GM19397 (cell line): Measurements from ENCODE around the gene PEAK3.
"Not testable (repeated sequence)": the region's sequence is repeated elsewhere in the genome, so short reads cannot be mapped to it uniquely, and the experiment has no call there.

Experiments used
- ATAC-seq: cut with Tn5 transposase; IDR thresholded peaks from one replicate; pipeline ENCODE4 v1.9.1; 2021; ENCODE audit warnings: mild to moderate bottlenecking, moderate library complexity; ENCODE audit not compliant: unreplicated experiment

PEAK3 gene

DNA sequence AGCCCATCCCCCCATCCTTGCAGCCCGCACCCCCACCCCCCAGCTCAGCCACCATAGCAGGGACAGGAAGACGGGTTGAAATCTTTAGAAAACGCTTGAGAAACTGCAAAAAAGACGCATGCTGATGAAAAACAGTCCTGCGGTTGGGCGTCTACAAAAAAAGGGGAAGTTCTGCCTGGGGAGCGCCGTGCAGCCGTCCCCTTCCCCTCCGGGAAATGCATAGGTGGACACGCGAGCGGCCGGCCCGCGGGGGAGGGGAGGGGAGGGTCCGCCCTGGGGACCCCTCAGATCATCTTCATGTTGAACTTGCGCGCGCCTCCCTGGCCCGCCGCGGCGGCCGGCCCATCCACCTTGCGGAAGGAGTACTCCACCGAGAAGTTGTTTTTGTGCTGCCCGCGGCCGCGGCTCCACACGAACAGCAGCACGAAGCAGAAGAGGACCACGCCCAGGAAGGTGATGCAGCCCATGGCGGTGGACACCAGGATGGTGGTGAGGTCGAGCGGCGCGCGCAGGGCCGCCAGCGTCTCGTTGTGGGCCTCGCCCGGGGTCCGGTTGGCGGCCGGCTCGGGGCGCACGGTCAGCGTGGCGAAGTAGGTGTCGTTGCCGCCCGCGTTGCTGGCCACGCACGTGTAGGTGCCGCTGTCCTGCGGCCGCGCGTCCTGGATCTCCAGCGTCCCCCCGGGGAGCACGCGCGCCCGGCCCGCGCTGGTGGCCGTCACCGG, 7.9 kb upstream of the PEAK3 start:
- peak; percentile 48 for ATAC-seq

DNA sequence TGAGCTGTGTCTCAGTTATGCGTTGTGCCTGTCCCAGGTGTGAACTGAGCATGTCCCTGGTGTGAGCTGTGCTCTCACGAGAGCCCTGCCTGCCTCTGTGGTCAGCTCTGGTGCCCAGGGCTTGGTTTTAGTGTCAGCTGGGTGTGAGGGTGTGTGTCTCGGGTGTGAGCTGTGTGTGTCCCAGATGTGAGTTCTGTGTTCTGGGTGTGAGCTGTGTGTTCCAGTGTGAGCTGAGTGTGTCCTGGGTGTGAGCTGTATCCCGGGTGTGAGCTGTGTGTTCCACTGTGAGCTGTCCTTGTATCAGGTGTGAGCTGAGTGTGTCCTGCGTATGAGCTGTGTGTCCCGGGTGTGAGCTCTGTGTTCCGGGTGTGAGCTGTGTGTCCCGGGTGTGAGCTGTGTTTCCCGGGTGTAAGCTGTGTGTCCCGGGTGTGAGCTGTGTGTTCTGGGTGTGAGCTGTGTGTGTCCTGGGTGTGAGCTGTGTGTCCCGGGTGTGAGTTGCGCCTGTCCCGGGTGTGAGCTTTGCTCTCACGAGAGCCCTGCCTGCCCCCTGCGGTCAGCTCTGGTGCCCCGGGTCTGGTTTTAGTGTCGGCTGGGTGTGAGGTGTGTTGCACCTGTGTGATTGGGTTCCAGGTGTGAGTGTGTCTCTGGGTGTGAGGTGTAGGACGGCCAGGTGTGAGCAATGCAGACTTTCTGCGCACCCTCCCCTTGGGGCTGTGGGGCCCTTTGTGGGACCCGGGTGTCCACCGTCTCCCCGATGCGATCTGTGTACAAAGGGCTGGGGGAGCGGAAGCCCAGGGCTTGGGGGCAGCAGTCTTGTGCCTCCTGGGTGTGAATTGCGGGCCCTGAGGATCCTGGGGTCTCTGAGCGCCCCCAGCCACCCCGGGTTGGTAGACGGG, 7.1 kb upstream of the PEAK3 start:
- ATAC-seq: peak; percentile 8

DNA sequence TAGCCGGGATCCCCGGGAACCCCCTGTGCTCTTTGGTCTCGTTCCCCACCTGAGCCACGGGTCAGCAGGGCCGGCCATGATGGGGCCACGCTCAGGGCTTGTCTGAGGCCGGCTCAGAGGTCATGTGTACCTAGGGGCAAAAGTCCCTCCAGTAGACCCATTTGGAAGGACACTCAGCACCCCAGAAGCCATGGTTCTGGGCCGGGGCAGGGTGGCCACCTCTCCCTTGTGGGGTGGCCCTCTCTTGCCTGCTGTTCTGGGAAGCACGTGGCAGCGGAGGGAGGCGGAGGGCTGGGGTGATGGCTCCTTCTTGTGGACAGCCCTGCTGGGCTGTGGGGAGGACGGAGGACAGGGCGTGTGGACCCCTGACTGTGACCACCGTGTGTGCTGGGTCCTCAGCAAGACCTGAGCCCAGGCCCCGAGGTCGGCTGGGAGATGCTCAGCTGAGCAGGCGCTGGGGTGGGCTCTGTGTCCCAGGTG, 6.4 kb upstream of the PEAK3 start:
- no peak for ATAC-seq

DNA sequence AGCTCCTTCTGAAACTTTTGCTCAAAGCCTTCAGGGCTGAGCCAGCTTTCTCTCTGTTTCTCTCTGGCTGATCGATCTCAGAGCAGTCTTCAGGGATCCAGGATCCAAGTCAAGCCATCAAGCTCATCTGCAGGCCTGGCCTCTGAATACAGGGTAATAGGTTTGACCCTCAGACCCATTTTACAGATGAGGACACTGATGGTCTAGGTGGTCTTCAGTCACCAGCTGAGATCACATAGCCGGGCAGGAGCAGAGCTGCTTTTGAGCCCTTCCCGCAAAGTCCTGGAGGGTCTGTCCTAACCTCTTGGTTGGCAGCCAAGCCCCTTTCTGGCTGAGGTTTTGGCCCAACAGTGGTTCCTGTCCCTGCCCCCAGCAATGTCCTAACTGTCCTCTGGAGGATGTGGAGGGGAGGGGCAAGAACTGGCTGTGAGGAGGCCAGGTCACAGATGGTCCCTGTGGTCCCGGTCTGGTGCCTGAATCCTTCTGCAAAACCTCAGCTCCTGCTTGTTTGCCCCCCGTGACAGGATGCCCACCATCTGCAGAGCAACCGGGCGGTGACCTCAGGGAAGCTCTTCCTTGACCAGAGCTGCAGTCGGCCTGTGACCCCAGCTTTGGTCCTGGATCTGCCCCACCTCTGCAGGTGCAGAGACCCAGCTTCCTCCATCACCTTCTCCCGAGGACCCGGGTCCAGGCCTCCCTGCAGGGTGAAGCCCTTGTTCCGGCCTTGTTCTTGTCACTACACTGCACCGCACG, 5.8 kb upstream of the PEAK3 start:
- no peak for ATAC-seq

DNA sequence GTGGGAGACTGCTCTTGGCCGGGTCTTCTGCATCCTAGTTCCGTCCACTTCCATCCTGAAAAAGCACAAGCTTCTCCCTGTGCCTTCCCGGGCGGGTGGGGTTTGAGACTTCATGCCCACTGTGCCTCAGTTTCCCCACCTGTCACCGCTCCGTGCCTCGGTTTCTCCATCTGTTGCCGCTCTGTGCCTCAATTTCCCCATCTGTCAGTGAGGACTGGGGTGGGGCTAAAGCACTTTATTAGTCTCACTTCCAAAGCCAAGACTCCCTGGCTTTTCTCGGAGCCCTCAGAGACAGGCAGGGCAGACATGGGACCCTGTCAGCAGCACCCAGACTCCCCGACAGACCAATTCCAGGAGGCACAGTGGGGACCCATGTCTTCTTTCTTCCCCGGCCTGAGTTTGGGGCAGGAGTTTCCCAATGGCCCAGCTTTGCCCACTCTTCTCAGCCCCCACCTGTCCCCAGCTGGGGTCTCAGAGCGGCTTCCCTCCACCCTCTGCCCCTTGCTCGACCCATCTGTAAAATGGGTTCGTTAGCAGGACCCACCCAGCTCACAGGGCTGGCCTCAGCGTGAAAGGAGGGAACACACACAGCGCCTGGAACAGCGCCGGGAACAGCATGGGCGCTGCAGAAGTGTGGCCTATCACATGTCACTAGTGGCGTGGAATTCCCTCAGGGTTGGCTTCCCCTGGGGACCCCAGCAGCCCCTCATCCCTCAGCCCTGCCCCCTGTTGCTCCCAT, 4.6 kb upstream of the PEAK3 start:
- ATAC-seq: no peak

DNA sequence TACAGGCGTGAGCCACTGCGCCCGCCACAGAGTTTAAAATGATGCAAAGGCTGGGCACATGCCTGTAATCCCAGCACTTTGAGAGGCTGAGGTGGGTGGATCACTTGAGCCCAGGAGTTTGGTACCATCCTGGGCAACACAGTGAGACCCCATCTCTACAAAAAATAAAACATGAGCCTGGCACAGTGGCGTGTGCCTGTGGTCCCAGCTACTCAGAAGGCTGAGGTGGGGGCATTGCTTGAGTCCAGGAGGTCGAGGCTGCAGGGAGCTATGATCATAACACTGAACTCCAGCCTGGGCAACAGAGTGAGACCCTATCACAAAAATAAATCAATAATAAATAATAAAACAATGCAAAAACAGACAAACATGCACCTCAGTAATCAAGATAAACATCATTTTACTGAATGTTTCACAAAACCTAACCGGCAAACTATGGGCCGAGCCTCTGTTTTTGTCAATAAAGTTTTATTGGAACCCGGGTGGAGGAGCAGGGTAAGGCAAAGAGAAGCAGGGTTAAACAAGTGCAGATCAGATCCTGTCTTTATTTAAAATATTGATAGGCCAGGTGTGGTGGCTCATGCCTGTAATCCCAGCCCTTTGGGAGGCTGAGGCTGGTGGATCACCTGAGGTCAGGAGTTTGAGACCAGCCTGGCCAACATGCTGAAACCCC, 2.0 kb upstream of the PEAK3 start:
- no peak for ATAC-seq

DNA sequence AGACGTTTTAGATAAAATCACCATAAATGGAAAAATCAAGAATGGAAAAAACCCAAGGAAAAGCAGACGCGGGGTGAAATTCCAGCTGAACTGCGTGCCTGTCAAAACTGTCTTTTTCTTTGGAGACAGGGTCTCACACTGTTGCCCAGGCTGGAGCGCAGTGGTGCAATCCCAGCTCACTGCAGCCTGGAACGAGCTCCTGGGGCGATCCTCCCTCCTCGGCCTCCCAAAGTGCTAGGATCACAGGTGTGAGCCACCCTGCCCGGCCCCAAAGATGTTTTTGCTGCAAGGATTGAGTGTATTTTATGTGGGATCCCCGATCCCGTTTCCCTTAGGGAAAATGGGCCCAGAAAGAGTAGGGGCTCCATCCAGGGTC, 875 bp upstream of the PEAK3 start:
- no peak for ATAC-seq

DNA sequence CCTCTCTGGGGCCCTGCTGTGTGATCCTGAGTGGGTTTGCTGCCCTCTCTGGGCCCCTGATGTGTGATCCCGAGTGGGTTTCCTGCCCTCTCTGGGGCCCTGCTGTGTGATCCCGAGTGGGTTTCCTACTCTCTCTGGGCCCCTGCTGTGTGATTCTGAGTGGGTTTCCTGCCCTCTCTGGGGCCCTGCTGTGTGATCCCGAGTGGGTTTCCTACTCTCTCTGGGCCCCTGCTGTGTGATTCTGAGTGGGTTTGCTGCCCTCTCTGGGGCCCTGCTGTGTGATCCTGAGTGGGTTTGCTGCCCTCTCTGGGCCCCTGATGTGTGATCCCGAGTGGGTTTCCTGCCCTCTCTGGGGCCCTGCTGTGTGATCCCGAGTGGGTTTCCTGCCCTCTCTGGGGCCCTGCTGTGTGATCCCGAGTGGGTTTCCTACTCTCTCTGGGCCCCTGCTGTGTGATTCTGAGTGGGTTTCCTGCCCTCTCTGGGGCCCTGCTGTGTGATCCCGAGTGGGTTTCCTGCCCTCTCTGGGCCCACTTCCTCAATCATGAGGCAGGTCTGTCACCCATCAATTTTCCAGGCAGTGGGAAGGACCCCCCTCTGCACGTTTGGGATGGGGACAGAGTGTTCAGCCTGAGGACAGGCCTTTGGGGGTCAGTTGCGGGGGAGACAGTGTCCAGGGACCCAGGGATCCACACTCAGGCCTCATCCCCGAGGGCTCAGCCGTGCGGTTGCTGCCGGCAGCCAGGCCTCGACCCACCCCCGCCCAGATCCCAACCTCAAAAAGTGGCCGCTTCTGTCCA, 512 bp downstream of the PEAK3 start:
- ATAC-seq: not testable (repeated sequence)

DNA sequence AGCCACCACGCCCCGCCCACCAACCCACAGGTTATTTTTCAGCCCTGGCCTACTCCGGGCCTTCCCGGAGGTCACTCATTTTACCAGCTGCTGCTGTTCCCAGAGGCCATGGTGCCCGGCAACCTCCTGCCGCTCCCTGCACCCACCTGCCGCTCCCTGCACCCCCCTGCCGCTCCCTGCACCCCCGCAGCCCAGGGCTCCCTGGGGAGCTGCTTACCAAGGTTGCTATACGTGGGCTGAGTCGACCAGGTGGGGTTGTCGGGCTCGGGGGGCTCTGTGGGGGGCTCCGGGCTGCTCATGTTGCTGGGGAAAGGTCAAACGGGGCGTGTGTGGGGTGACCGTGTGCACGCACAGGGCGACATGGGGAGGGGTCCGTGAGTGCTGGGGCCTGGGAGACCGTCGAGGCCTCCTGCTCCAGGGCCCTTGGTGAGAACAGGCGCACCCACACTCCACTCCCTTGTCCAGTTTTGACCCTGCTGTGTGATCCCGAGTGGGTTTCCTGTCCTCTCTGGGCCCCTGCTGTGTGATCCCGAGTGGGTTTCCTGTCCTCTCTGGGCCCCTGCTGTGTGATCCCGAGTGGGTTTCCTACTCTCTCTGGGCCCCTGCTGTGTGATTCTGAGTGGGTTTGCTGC, 1.2 kb downstream of the PEAK3 start:
- ATAC-seq: no peak

DNA sequence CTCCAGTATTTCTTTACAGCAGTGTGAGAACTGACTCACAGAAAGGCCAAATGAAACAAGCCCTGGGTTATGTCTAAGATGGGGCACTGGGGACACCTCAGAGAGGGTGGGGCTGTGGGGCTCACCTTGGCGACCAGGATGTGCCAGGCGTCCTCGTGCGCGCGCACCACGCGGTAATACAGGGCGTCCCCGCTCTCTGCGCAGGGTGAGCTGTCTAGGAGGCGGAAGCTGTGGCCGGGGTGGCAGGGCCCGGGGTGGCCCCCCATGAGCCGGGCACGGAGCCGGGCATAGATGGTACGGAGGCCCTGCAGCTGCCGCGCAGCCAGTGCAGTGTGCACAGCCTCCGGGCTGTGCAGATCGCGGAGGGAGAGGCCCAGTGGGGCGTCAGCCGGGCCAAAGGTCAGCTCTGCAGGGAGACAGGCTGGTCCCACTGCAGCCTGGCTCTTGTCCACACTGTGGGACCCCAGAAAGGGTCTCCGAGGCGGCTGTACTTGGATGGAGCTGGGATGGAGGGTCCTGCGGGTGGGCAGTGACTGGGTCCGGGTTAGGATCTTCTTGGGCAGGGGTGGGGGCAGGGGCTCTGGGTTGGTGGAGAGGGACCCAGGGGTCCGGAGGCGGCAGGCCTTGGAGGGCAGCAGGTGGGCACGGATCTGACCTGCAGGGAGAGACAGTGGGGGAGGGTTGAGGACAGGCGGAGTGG, 3.4 kb downstream of the PEAK3 start:
- no peak for ATAC-seq

DNA sequence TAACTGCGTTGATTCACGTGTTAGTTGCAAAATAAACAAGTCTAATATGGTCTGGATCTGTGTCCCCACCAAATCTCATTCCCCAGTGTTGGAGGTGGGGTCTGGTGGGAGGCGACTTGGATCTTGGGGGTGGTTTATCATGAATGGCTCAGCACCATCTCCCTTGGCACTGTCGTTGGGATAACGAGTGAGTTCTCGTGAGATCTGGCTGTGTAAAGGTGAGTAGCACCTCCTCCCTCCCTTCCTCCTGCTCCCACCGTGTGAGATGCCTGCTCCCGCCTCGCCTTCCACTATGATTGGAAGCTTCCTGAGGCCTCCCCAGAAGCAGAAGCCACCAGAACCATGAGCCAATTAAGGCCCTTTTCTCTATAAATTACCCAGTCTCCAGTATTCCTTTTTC, 4.8 kb downstream of the PEAK3 start:
- ATAC-seq: no peak

DNA sequence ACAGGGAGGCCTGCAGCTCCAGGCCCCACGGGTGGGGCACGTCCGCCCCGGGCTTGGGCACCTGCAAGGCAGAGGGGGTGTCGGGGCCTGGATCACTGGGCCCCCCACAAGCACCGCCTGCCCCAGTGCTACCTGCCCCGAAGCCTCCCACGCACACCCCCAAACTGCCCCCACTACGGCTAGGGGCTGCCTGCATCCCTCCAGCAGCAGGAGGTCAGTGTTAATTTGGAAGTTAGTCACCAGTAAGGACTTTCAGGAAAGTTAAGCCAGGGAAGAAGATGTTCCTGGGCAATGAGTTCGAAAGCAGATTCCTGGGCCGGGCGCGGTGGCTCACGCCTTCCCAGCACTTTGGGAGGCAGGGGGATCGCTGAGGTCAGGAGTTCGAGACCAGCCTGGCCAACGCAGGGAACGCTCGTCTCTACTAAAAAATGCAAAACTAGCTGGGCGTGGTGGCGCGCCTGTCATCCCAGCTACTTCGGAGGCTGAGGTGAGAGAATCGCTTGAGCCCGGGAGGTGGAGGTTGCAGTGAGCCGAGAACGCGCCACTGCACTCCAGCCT, 5.5 kb downstream of the PEAK3 start:
- ATAC-seq: no peak

DNA sequence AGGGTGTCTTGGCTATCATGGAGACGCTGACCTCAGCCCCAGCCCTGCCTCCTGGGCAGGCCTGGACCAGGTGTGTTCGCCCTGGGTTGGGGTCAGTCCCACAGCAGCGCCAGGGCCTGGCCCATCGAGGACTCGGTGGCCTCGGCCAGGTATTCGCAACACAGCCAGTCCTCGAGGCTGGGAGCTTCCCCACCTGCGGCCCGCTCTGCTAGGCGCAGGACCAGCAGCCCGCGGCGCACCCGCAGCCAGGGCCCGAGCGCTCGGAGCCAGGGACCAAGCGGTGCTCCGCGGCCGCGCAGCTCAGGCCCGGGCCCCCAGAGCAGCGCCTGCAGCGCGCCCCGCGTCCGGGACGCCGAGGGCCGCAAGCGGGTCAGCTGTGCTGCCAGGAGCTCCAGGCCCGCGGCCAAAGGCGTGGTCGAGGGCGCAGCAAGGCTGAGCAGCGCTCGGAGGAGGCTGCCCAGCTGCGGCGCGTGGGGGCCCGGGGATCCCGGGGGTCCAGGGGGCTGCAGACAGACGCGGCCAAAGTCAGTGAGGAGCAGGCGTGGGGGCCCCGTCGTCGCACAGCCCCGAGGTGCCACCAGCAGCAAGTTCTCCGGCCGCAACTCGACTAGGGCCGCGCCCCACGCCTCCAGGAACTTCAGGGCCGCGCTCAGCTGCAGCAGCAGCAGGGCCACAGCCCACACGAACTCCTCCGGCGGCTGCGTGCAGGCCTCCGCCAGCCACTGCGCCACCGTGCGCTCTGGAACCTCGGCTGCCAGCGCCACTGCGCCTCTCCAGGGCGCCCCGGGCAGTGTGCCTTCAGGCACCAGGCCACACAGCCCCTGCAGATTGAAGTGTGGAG, 6.2 kb downstream of the PEAK3 start:
- no peak for ATAC-seq

DNA sequence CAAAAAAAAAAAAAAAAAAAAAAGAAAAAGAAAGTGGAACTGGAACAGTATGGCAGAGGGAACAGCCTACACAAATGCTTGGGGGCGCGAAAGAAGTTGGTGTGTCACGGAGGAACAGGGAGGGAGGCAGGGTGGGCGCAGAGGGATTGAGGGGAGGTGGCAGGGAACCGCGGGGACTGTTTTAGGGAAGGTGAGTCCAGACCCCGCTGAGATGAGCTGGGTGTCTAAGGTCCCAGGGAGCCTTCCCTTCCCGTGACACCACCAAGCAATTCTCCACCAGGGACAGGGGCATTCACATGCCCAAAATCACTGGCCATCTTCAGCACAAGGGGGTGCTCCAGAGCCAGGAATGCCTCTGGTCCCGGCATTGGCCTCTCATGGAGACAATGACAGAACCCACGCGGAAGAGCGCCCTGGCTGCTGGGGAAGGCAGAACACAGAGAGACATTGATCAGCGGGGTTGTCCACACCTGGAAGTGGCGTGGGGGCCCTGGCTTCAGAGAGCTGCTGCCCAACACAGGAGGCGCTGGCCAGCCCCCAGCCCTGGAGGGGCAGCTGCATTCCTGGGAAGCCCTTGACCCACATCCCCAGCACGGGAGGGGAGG, 6.9 kb downstream of the PEAK3 start:
- no peak for ATAC-seq

DNA sequence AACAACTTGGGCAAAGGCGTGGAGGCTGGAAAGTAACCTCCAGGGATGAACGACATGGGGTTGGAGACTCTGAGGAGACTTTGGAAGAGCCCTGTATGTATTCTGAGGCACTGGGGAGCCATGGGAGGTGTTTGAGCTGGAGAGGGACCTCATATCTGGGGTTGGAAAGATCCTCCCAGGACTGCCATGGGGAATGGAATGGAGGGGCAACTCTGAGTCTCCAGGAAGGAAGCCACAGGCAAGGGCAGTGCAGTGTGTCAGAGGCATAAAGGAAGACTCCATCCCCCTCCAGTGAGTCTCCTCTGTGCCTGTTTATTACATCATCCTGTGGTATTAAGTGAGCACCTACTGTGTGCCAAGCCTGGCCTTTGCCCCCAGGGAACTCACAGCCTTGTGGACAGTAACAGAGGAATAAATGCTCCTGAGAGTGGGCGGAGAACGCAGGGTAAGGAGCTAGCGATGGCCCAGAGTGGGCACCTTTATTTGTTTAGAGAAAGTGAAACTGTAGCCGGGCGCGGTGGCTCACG, 7.7 kb downstream of the PEAK3 start:
- no peak for ATAC-seq

DNA sequence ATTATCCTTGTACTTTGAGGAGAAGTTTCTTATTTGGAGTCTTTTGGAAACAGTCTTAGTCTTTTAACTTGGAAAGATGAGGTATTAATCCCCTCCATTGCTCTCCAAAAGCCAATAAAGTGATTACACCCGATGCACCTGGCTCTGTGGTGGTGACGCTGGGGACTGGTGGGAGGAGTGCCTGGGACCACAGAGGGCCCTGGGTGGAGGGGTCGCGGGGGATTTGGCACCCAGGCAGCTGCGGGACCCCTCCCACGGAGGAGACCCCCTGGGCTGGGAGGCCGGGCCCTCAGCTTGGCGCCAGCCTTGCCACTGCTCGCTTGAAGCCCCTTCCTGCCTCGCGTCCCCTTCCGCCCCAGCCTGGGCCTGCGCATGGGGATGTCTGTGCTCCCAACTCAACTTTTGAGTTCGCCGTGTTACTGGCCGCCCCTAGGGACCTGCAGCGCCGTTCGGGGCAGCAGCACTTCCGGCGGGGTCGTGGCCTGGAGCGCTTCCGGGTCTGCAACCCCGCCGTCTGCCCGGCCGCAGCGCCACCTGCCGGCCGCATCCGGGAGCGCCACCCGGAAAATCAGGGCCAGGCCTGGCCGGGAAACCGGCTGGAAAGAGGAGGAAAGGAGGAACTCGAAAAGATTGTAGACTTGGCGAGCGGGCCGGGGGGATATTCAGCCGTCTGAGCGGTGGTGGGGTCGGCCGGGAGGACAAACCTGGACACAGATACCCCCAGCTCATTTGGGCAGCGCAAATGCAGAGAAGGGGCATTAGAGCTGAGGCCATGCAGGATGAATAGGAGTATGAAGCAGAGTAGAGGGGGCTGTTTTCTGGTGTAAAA, 8.4 kb downstream of the PEAK3 start:
- ATAC-seq: no peak
